Mesendoderm (in vitro differentiated cells): Measurements from ENCODE around the gene NTNG1.
A peak's percentile ranks its signal among the peaks of the same experiment; 100 is the strongest.

Source experiments
- DNase-seq: peaks from one replicate; pipeline ENCODE4 v3.0.0; 2013
- H2AK5ac ChIP-seq: 2 replicates; pipeline ENCODE4 v1.6.1; 2013; ENCODE audit warnings: low read length, inconsistent platforms
- H2BK120ac ChIP-seq: 2 replicates; pipeline ENCODE4 v1.6.1; 2013; ENCODE audit warnings: low read depth, mild to moderate bottlenecking, low read length, moderate library complexity, mixed read lengths
- H2BK15ac ChIP-seq: replicated peaks from 2 replicates; pipeline ENCODE4 v1.6.1; 2013; ENCODE audit warnings: low read depth, mild to moderate bottlenecking, moderate library complexity
- H2BK5ac ChIP-seq: 2 replicates; pipeline ENCODE4 v1.6.1; 2013; ENCODE audit warnings: low read length, inconsistent platforms
- H3K18ac ChIP-seq: 2 replicates; pipeline ENCODE4 v1.6.1; 2013; ENCODE audit warnings: mild to moderate bottlenecking, low read length, mixed read lengths
- H3K23ac ChIP-seq: one replicate; pipeline ENCODE4 v1.6.1; 2013; ENCODE audit warnings: low read length
- H3K27ac ChIP-seq: 2 replicates; pipeline ENCODE4 v1.5.1; 2013; ENCODE audit warnings: low read depth, mild to moderate bottlenecking, inconsistent platforms, low read length, moderate library complexity
- H3K27me3 ChIP-seq: 2 replicates; pipeline ENCODE4 v1.6.1; 2013; ENCODE audit warnings: low read length, control low read depth, mild to moderate bottlenecking, inconsistent platforms; ENCODE audit not compliant: insufficient read depth, poor library complexity
- H3K36me3 ChIP-seq: 2 replicates; pipeline ENCODE4 v1.6.1; 2013; ENCODE audit warnings: low read length, inconsistent platforms; ENCODE audit not compliant: control insufficient read depth, insufficient read depth
- H3K4ac ChIP-seq: one replicate; pipeline ENCODE4 v1.6.1; 2013; ENCODE audit warnings: low read depth, mild to moderate bottlenecking, low read length, moderate library complexity
- H3K4me1 ChIP-seq: 2 replicates; pipeline ENCODE4 v1.6.1; 2013; ENCODE audit warnings: low read depth, low read length, inconsistent platforms; ENCODE audit not compliant: control insufficient read depth
- H3K4me2 ChIP-seq: 2 replicates; pipeline ENCODE4 v1.6.1; 2013; ENCODE audit warnings: low read length
- H3K4me3 ChIP-seq: 2 replicates; pipeline ENCODE4 v1.5.1; 2013; ENCODE audit warnings: mild to moderate bottlenecking, low read length
- H3K56ac ChIP-seq: one replicate; pipeline ENCODE4 v1.6.1; 2013; ENCODE audit warnings: low read length
- H3K79me1 ChIP-seq: 2 replicates; pipeline ENCODE4 v1.6.1; 2013; ENCODE audit warnings: low read length, inconsistent platforms
- H3K79me2 ChIP-seq: 2 replicates; pipeline ENCODE4 v1.6.1; 2013; ENCODE audit warnings: mild to moderate bottlenecking, low read length; ENCODE audit not compliant: control insufficient read depth, insufficient read depth
- H3K9ac ChIP-seq: 2 replicates; pipeline ENCODE4 v1.6.1; 2013; ENCODE audit warnings: low read length, inconsistent platforms
- H4K5ac ChIP-seq: one replicate; pipeline ENCODE4 v1.6.1; 2013; ENCODE audit warnings: low read length
- H4K8ac ChIP-seq: one replicate; pipeline ENCODE4 v1.6.1; 2013; ENCODE audit warnings: low read depth, mild to moderate bottlenecking, control low read depth, low read length, moderate library complexity
- WGBS: extraction: QIAGEN DNeasy Blood & Tissue Kit; methylation state at CpG from one replicate; pipeline ENCODE4 v1.1.7; 2013; ENCODE audit warnings: low lambda C conversion rate, missing lambda C conversion rate; ENCODE audit not compliant: insufficient coverage; ENCODE audit errors: extremely low coverage; 5-methylcytosine and 5-hydroxymethylcytosine counted together

The NTNG1 gene

GRCh38 chr1:107188160-107188559 lies 47.3 kb downstream of the NTNG1 start:
- H3K79me2 ChIP-seq: no peaks in the 10 kb centered on the region
- no peak for DNase-seq
- peaks cover 5% of the 10 kb centered on the region for H3K4me1 ChIP-seq
- no peak overlapping the region for H2AK5ac ChIP-seq
- H3K23ac ChIP-seq: no peak overlapping the region
- no peak overlapping the region for H3K4me2 ChIP-seq
- no peaks in the 10 kb centered on the region for H3K27me3 ChIP-seq
- H4K5ac ChIP-seq: no peak overlapping the region
- no peak overlapping the region for H3K27ac ChIP-seq
- H3K4me3 ChIP-seq: no peak overlapping the region
- no peak overlapping the region for H2BK15ac ChIP-seq
- no peaks in the 10 kb centered on the region for H3K79me1 ChIP-seq
- no peak overlapping the region for H3K56ac ChIP-seq
- no peak overlapping the region for H3K18ac ChIP-seq
- no peaks in the 10 kb centered on the region for H3K36me3 ChIP-seq
- no CpG with 5 or more reads among the region's 3 CpGs for WGBS
- H2BK120ac ChIP-seq: no peak overlapping the region
- H2BK5ac ChIP-seq: no peak overlapping the region
- no peak overlapping the region for H3K9ac ChIP-seq
- no peak overlapping the region for H3K4ac ChIP-seq
- no peak overlapping the region for H4K8ac ChIP-seq

- no peak overlapping the region for H3K4me3 ChIP-seq
- 100% methylated on average over 1 of the region's 1 CpG for WGBS
Measured at GRCh38 chr1:107194380-107194779, 53.5 kb downstream of the NTNG1 start.

GRCh38 chr1:107195476-107195875 lies 54.6 kb downstream of the NTNG1 start:
- WGBS: no CpG with 5 or more reads among the region's 1 CpG
- Histone ChIP-seq H3K4me2 (no peak overlapping the region), H4K8ac (no peak overlapping the region), H3K79me2 (no peaks in the 10 kb centered on the region), H3K9ac (no peak overlapping the region), H3K56ac (no peak overlapping the region), H3K4me3 (no peak overlapping the region), H2AK5ac (no peak overlapping the region), H3K27me3 (no peaks in the 10 kb centered on the region), H2BK120ac (no peak overlapping the region), H3K18ac (no peak overlapping the region), H3K23ac (no peak overlapping the region), H4K5ac (no peak overlapping the region), H2BK5ac (no peak overlapping the region), H3K4me1 (no peaks in the 10 kb centered on the region), H3K36me3 (no peaks in the 10 kb centered on the region), H3K27ac (no peak overlapping the region), H3K79me1 (no peaks in the 10 kb centered on the region), H2BK15ac (no peak overlapping the region), H3K4ac (no peak overlapping the region)
- peak; percentile 84 for DNase-seq

More at GRCh38 chr1:107194380-107194779, 53.5 kb downstream of the NTNG1 start:
- Histone ChIP-seq H4K8ac (no peak overlapping the region), H2BK5ac (no peak overlapping the region), H3K56ac (no peak overlapping the region), H3K79me1 (no peaks in the 10 kb centered on the region), H3K18ac (no peak overlapping the region), H3K27ac (no peak overlapping the region), H3K27me3 (no peaks in the 10 kb centered on the region), H4K5ac (no peak overlapping the region), H2AK5ac (no peak overlapping the region), H3K23ac (no peak overlapping the region), H3K36me3 (no peaks in the 10 kb centered on the region), H3K79me2 (no peaks in the 10 kb centered on the region), H3K9ac (no peak overlapping the region), H2BK15ac (no peak overlapping the region), H3K4ac (no peak overlapping the region), H3K4me2 (no peak overlapping the region), H2BK120ac (no peak overlapping the region), H3K4me1 (no peaks in the 10 kb centered on the region)
- DNase-seq: no peak

GRCh38 chr1:107196973-107197562 lies 56.2 kb downstream of the NTNG1 start:
- Histone ChIP-seq H2AK5ac (no peak overlapping the region), H3K4me2 (no peak overlapping the region), H4K8ac (no peak overlapping the region), H3K79me1 (no peaks in the 10 kb centered on the region), H2BK120ac (no peak overlapping the region), H3K4ac (no peak overlapping the region), H2BK15ac (no peak overlapping the region), H3K4me1 (no peaks in the 10 kb centered on the region), H3K23ac (no peak overlapping the region), H2BK5ac (no peak overlapping the region), H3K27me3 (no peaks in the 10 kb centered on the region), H3K4me3 (no peak overlapping the region), H3K18ac (no peak overlapping the region), H4K5ac (no peak overlapping the region), H3K36me3 (no peaks in the 10 kb centered on the region), H3K9ac (no peak overlapping the region), H3K56ac (no peak overlapping the region), H3K27ac (no peak overlapping the region), H3K79me2 (no peaks in the 10 kb centered on the region)
- WGBS: no CpG with 5 or more reads among the region's 5 CpGs
- DNase-seq: peak; percentile 94

GRCh38 chr1:107198561-107198960 lies 57.7 kb downstream of the NTNG1 start:
- no peaks in the 10 kb centered on the region for H3K4me1 ChIP-seq
- no peak overlapping the region for H3K27ac ChIP-seq
- H2BK120ac ChIP-seq: no peak overlapping the region
- H3K23ac ChIP-seq: no peak overlapping the region
- no peaks in the 10 kb centered on the region for H3K36me3 ChIP-seq
- H3K9ac ChIP-seq: no peak overlapping the region
- no peak overlapping the region for H3K18ac ChIP-seq
- no peak overlapping the region for H3K56ac ChIP-seq
- no peak overlapping the region for H4K5ac ChIP-seq
- H3K4me2 ChIP-seq: no peak overlapping the region
- H4K8ac ChIP-seq: no peak overlapping the region
- H3K79me1 ChIP-seq: no peaks in the 10 kb centered on the region
- no peak overlapping the region for H2BK5ac ChIP-seq
- H3K27me3 ChIP-seq: no peaks in the 10 kb centered on the region
- no peak overlapping the region for H3K4ac ChIP-seq
- no peak overlapping the region for H3K4me3 ChIP-seq
- no peak for DNase-seq
- no CpG with 5 or more reads among the region's 5 CpGs for WGBS
- H2AK5ac ChIP-seq: no peak overlapping the region
- H2BK15ac ChIP-seq: no peak overlapping the region
- no peaks in the 10 kb centered on the region for H3K79me2 ChIP-seq

- H3K79me2 ChIP-seq: no peaks in the 10 kb centered on the region
- H3K4ac ChIP-seq: no peak overlapping the region
- DNase-seq: no peak
- no peak overlapping the region for H3K4me3 ChIP-seq
- no peaks in the 10 kb centered on the region for H3K79me1 ChIP-seq
- no peak overlapping the region for H2AK5ac ChIP-seq
- no peak overlapping the region for H3K23ac ChIP-seq
- no peak overlapping the region for H3K4me2 ChIP-seq
- H2BK5ac ChIP-seq: no peak overlapping the region
- no peak overlapping the region for H3K27ac ChIP-seq
- no peak overlapping the region for H4K8ac ChIP-seq
- H4K5ac ChIP-seq: no peak overlapping the region
- no peaks in the 10 kb centered on the region for H3K36me3 ChIP-seq
- no peak overlapping the region for H3K18ac ChIP-seq
- H3K27me3 ChIP-seq: no peaks in the 10 kb centered on the region
- H3K56ac ChIP-seq: no peak overlapping the region
- no peak overlapping the region for H3K9ac ChIP-seq
- no CpG with 5 or more reads among the region's 1 CpG for WGBS
- H2BK120ac ChIP-seq: no peak overlapping the region
- H2BK15ac ChIP-seq: no peak overlapping the region
- H3K4me1 ChIP-seq: no peaks in the 10 kb centered on the region
Measured at GRCh38 chr1:107200631-107201030, 59.8 kb downstream of the NTNG1 start.
